GM10266 (cell line): Measurements from ENCODE around the gene RNF111.

ENCODE experiments used
- DNase-seq: peaks from one replicate; pipeline ENCODE4 v3.0.0; 2012; ENCODE audit errors: extremely low spot score
- TF ChIP-seq, protein P1 (sequence below): IDR thresholded peaks from 2 replicates; pipeline ENCODE4 v1.5.1; 2012; ENCODE audit warnings: mild to moderate bottlenecking, low read depth; ENCODE audit not compliant: control insufficient read depth, insufficient read depth; ENCODE audit errors: missing control alignments

Gene RNF111

DNA sequence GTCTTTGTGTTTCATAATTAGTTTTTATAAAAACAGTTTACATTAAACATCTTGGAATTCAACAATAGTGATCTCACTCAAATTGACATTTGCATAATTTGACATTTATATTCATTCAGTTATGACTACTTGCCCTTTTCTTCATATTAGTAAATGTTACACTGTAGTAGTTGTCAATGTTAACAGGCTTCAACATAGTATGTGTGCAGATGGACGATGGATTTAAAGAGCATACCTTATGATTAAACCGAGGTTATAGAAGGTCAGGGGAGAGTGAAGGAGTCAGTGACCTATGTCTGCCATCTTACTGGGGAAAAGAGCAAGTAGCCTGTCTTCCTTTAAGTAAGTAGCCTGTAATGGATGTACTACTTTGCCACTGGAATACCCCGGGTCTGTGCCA, 109.0 kb downstream of the RNF111 start:
- TF ChIP-seq, protein P1, sequence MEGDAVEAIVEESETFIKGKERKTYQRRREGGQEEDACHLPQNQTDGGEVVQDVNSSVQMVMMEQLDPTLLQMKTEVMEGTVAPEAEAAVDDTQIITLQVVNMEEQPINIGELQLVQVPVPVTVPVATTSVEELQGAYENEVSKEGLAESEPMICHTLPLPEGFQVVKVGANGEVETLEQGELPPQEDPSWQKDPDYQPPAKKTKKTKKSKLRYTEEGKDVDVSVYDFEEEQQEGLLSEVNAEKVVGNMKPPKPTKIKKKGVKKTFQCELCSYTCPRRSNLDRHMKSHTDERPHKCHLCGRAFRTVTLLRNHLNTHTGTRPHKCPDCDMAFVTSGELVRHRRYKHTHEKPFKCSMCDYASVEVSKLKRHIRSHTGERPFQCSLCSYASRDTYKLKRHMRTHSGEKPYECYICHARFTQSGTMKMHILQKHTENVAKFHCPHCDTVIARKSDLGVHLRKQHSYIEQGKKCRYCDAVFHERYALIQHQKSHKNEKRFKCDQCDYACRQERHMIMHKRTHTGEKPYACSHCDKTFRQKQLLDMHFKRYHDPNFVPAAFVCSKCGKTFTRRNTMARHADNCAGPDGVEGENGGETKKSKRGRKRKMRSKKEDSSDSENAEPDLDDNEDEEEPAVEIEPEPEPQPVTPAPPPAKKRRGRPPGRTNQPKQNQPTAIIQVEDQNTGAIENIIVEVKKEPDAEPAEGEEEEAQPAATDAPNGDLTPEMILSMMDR, result no peak

DNA sequence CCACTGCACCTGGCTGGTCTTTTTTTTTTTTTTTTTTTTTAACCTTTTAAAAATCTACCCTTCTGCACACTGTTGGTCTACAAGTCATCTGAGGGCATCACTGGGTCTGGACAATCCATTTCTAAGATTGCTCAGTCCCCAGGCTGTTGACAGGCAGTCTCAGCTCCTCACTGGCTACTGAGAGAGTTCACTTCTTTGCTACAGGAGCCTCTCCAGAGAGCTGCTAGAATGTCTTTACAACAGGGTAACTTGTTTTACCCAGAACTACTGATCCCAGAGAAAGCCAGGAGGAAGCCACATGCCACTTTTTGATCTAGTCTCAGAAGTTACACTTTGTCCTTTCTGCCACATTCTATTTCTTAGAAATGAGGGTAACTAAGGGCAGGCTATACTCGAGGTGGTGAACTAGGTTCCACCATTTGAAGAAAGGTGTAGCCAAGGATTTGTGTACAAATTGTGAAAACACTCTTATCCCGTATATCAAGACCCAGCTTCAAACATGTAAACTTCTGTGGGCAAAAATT, 111.8 kb downstream of the RNF111 start:
- TF ChIP-seq, protein P1, result no peak
- DNase-seq, result no peak

More for the DNA sequence above, 109.0 kb downstream of the RNF111 start:
- DNase-seq, result no peak

DNA sequence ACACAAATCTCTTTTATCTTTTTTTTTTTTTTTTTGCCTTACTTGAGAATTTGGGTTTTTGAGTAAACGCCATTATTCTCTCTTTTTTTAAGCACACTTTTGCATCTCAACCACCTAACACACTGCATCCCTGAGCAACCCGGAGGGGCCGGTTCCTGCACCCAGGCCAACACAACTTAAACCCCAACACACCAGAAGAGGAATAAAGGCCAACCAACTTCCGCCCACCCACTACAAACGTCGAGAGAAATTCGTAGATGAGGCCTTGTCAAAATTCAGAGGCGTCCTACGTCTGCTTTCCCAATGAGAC, 117.1 kb downstream of the RNF111 start:
- DNase-seq, result no peak
- TF ChIP-seq, protein P1, result no peak

GRCh38 chr15:59104912-59105732, 117.7 kb downstream of the RNF111 start, which contains the start of gene CCNB2:
Gene CCNB2, plus strand, starts transcription at chr15:59105146. Its CDS starts 123 bp downstream, at chr15:59105269.
- peak; percentile 90 for DNase-seq
- TF ChIP-seq, protein P1, result no peak

GRCh38 chr15:59105854-59106253, 118.4 kb downstream of the RNF111 start:
- DNase-seq, result no peak
- TF ChIP-seq, protein P1, result peak; percentile 19

DNA sequence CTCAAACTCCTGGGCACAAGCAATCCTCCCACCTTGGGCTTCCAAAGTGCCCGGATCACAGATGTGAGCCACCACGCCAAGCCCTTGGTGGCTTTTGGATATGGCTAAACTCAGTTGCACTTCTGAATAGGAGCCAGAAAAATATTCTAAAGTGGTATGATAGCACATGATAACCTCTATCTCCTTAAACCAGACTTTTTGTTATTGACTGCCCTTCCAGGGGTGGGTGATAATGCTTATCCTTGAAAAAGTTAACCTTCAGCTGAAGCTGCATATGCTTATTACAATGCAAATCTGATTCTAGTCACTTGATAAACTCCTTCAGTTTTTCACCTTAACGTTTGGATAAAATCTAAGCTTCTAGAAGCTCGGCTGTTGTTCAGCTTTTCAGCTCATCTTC, 123.8 kb downstream of the RNF111 start:
- no peak for DNase-seq

More for the DNA sequence above, 123.8 kb downstream of the RNF111 start:
- TF ChIP-seq, protein P1, result no peak
